Skeletal muscle satellite cell (primary cell): ENCODE results near the gene ILK.

ENCODE experiments used
- H3K27me3 ChIP-seq: 2 replicates; pipeline ENCODE4 v1.7.0; 2013; ENCODE audit warnings: low read length; ENCODE audit not compliant: control insufficient read depth, insufficient read depth
- H3K36me3 ChIP-seq: 2 replicates; pipeline ENCODE4 v1.7.0; 2013; ENCODE audit warnings: mild to moderate bottlenecking, control low read depth, low read length; ENCODE audit not compliant: insufficient read depth
- H3K4me1 ChIP-seq: 2 replicates; pipeline ENCODE4 v1.7.0; 2013; ENCODE audit warnings: low read length; ENCODE audit not compliant: control insufficient read depth, insufficient read depth
- H3K4me2 ChIP-seq: 2 replicates; pipeline ENCODE4 v1.7.0; 2013; ENCODE audit warnings: mild to moderate bottlenecking, low read length
- H3K4me3 ChIP-seq: 2 replicates; pipeline ENCODE4 v1.7.0; 2013; ENCODE audit warnings: low read length
- H3K9ac ChIP-seq: 2 replicates; pipeline ENCODE4 v1.7.0; 2013; ENCODE audit warnings: mild to moderate bottlenecking, low read depth, low read length, moderate library complexity
- H3K9me3 ChIP-seq: replicated peaks from 2 replicates; pipeline ENCODE4 v1.7.0; 2013; ENCODE audit warnings: mild to moderate bottlenecking, control low read depth, low read length

The ILK gene

DNA sequence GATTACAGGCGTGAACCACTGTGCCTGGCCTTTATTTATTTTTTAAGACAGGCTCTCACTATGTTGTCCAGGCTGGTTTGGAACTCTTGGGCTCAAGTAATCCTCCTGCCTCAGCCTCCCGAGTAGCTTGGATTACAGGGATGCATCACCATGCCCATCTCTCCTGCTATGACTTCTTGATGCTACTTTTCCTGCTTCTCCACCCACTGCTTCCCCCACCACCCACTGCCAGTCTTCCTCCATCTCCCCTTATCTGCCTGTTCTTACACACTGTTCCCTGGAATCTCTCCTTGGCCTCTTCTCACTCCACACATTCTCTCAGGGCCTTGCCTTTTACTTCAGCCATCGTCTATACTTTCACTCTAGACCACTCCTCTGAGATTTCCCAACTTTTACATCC is 32.9 kb downstream of the ILK start:
- no peak overlapping the region for H3K4me2 ChIP-seq
- no peaks in the 10 kb centered on the region for H3K36me3 ChIP-seq
- no peak overlapping the region for H3K9ac ChIP-seq
- H3K4me3 ChIP-seq = no peak overlapping the region
- H3K27me3 ChIP-seq = no peaks in the 10 kb centered on the region
- H3K9me3 ChIP-seq = no peaks in the 10 kb centered on the region
- peaks cover 23% of the 10 kb centered on the region for H3K4me1 ChIP-seq

GRCh38 chr11:6637871-6638270 is 34.3 kb downstream of the ILK start:
- peak overlapping the region; percentile 8 for H3K4me2 ChIP-seq
- no peaks in the 10 kb centered on the region for H3K9me3 ChIP-seq
- no peak overlapping the region for H3K4me3 ChIP-seq
- H3K4me1 ChIP-seq = peaks cover 23% of the 10 kb centered on the region
- H3K36me3 ChIP-seq = no peaks in the 10 kb centered on the region
- peaks cover 4% of the 10 kb centered on the region for H3K27me3 ChIP-seq
- no peak overlapping the region for H3K9ac ChIP-seq

DNA sequence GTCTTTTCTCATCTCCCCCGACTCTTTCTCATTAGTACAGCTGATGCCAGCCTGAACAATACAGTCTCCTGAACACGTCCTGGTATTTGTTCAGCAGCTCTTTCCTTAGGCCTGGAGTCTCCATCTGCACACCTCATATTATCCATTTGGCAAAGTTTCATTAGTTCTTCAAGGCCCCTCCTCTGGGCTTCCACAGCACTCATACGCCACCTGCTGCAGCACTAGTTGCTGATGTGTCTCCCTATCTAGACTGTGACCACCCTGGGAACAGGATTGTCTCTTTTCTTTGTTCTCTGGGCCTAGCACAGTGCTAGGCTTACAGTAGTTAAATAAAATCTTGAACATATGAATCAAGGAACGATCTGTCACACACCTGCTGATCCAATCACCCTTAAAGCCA is 34.9 kb downstream of the ILK start:
- no peaks in the 10 kb centered on the region for H3K9me3 ChIP-seq
- H3K4me1 ChIP-seq = peaks cover 23% of the 10 kb centered on the region
- H3K9ac ChIP-seq = no peak overlapping the region
- H3K27me3 ChIP-seq = peaks cover 9% of the 10 kb centered on the region
- H3K36me3 ChIP-seq = no peaks in the 10 kb centered on the region
- H3K4me3 ChIP-seq = no peak overlapping the region
- H3K4me2 ChIP-seq = no peak overlapping the region

DNA sequence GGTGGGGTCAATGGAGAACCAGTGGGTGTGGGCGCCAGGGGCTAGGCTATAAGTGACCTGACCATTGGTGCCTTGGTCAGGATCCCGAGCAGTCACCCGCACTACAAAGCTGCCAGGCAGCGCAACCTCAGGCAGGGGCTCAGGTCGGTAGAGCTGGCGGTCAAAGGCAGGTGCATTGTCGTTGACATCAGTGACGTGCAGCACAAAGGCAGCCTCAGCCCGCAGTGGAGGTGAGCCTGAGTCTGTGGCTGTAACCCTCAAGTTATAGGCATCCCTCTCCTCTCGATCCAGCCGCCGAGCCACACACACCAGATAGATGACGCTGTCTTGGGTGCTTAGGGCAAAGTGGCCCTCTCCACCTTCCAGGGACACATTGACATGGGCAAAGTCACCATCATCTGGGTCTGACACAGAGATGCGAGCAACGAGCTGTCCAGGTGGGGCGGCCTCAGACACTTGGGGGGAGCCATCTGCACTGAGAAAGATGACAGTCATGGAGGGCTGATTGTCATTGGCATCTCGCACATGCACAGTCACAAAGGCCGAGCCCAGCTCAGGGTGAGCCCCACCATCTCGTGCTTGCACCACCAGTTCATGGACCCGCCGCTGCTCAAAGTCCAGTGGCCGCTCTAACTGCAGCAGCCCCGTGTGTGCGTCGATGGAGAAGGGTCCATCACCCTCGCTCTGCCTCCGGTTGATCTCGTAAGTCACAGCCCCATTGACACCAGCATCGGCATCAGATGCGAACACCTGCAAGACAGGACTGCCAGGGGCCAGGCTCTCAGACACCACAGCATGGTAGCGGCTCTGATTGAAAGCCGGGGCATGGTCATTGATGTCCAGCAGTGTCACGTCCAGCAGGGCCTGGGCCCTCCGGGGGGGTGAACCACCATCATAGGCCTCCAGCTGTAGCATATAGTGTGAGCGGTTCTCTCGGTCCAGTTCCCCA is 36.7 kb downstream of the ILK start:
- Histone ChIP-seq H3K9me3 (no peaks in the 10 kb centered on the region), H3K9ac (no peak overlapping the region), H3K4me3 (no peak overlapping the region), H3K27me3 (peaks cover 28% of the 10 kb centered on the region), H3K36me3 (no peaks in the 10 kb centered on the region), H3K4me2 (no peak overlapping the region), H3K4me1 (peaks cover 19% of the 10 kb centered on the region)

DNA sequence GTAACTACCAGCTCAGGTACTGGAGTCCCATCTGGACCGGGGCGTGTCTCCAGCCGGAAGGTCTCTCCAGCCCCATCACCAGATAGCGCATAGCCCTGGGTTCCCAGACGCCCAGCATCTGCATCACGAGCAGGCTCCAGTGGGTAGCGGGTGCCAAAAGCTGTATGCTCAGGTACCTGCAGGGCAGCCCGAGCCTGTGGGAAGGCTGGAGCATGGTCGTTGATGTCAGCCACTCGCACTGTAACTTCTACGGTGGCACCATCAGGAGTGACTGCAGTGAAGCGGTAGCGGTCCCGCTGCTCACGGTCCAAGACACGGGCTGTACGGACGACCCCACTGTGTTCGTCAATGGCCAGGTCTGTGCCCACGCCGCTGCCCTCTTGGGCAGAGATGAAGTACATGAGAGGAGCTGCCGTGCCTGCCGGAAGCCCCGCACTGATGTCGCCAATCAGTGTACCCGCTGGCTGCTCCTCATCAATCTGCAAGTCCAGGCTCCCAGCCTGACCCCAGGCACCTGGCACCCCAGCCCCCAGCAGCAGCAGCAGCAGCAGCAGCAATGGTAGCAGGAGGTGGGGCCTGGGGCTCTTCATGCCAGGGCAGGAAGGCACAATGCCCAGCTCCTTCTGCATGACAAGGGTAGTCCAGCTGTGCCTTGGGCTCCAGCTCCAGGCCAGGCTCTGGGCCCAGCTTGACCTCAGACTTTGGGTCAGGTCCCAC is 37.6 kb downstream of the ILK start:
- no peaks in the 10 kb centered on the region for H3K36me3 ChIP-seq
- H3K9ac ChIP-seq = no peak overlapping the region
- no peaks in the 10 kb centered on the region for H3K9me3 ChIP-seq

DNA sequence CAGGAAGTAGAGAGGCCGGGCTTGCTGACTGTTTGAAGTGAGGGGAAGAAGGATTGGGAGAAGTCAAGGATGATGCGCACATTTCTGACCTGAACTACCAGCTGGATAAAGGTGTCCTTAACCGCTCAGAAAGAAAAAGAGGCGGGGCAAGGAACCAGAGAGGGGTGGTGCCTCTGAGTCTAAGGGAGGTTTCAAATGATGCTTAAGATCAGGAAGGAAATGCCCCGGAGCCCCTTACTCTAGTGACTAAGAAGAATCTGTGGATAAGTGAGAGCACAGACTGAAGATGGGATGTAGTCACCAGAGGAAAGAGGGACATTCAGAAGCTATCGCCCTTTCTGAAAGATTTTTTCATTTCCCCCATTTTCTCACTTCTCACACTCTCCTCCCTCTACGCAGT is 39.4 kb downstream of the ILK start:
- H3K27me3 ChIP-seq = peaks cover 34% of the 10 kb centered on the region
- no peak overlapping the region for H3K9ac ChIP-seq
- H3K4me1 ChIP-seq = peaks cover 26% of the 10 kb centered on the region
- no peak overlapping the region for H3K4me3 ChIP-seq
- H3K9me3 ChIP-seq = no peaks in the 10 kb centered on the region
- H3K4me2 ChIP-seq = no peak overlapping the region
- H3K36me3 ChIP-seq = no peaks in the 10 kb centered on the region

More for the DNA sequence above, 37.6 kb downstream of the ILK start:
- peaks cover 19% of the 10 kb centered on the region for H3K4me1 ChIP-seq
- no peak overlapping the region for H3K4me2 ChIP-seq
- no peak overlapping the region for H3K4me3 ChIP-seq
- H3K27me3 ChIP-seq = peaks cover 29% of the 10 kb centered on the region

DNA sequence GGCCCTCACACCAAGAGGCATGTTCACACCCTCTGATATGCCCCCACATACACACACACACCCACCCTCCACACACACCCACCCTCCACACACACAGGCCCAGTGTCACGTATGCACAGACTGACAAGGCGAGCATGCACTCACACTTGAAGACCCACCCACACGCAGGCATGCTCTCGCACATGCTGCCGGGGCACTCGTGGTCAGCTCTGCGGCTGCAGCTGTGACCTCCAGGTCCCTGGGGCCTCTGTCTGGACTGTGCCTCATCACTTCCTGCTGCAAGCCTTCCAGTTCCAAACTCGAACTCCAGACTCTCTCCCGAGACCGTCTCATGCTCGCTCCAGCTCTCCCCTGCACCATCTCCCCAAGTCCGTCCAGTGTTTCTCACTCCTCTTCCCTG is 42.5 kb downstream of the ILK start:
- Histone ChIP-seq H3K9ac (no peak overlapping the region), H3K36me3 (no peaks in the 10 kb centered on the region), H3K4me1 (peaks cover 20% of the 10 kb centered on the region), H3K27me3 (peaks cover 64% of the 10 kb centered on the region), H3K4me3 (peak overlapping the region; percentile 1), H3K4me2 (peak overlapping the region; percentile 21), H3K9me3 (no peaks in the 10 kb centered on the region)

DNA sequence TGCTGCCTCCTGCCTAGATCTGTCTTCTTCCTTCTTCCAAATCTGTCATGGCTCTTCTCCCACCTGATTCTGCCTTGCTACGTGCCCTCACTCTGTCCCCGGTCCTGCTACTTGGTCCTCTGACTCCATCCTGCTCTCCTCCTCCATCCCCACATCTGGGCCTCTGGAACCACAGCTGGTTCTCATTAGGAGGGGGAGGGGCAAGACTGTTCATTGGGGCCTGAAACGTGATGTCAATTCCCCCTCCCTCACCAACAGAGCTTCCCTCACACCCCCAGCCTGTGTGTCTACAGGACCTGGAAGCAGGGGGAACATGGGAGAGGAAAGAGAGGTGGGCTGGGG is 43.0 kb downstream of the ILK start:
- Histone ChIP-seq H3K27me3 (peaks cover 67% of the 10 kb centered on the region), H3K4me3 (peak overlapping the region; percentile 1), H3K4me2 (peak overlapping the region; percentile 21), H3K9me3 (no peaks in the 10 kb centered on the region), H3K4me1 (peaks cover 20% of the 10 kb centered on the region), H3K9ac (no peak overlapping the region), H3K36me3 (no peaks in the 10 kb centered on the region)

DNA sequence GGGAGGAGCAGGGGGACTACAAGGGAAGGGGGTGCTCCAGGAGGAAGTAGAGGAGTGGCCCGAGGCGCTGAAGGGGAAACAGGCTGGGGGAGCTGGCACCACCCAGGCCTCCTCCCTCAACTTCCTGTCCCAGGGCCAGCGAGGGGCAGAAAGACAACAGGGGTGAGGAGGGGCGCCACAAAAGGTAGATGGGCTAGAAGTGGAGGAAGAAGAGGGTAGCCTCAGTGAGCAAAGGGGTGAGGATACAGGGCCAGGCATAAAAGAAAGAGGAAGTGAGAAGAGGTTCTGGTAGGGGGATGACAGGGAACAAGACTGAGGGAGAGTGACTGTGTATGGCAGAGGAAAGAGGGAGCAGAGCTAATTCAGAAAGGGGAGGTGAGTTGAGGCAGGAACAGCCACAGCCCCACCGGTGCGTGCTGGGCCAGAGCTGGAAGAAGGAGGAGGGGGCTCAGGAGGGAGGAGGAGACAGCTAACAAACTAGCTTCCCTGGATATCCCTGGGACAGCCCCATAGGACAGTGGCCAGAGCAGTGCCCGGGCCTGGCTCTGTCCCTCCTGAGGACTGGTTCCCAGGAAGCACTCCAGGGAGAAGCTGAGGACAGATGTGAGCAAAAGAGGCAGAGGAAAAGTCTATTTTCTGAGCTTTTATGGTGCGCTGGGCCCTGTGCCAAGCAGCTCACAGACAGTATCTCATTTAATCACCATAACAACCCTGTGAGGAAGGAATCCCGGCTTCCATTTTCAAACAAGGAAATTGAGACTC is 43.5 kb downstream of the ILK start:
- no peaks in the 10 kb centered on the region for H3K9me3 ChIP-seq
- H3K4me2 ChIP-seq = no peak overlapping the region
- H3K27me3 ChIP-seq = peaks cover 72% of the 10 kb centered on the region
- no peak overlapping the region for H3K9ac ChIP-seq
- H3K4me1 ChIP-seq = peaks cover 20% of the 10 kb centered on the region
- no peaks in the 10 kb centered on the region for H3K36me3 ChIP-seq
- H3K4me3 ChIP-seq = no peak overlapping the region

DNA sequence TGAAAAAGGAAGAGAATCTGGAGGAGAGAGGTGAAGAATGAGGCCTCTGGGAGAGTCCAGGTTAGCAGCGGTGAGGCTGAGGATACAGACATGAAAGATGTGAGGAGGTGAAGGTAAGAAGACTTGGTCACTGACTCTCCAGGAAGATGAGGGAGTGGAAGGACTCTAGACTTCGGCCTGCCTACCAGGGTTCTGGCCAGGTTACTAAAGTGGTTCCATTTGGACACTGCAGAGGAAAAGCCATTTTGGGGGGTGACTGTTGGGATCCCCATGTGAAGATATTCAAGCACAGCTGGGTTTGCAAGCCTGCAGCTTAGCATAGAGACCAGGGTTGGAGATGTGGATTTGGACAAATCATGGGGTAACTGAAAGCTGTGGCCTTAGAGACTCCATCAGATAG is 44.3 kb downstream of the ILK start:
- no peak overlapping the region for H3K9ac ChIP-seq
- peaks cover 76% of the 10 kb centered on the region for H3K27me3 ChIP-seq
- H3K4me1 ChIP-seq = peaks cover 20% of the 10 kb centered on the region
- H3K4me3 ChIP-seq = no peak overlapping the region
- H3K9me3 ChIP-seq = no peaks in the 10 kb centered on the region
- H3K36me3 ChIP-seq = no peaks in the 10 kb centered on the region
- H3K4me2 ChIP-seq = no peak overlapping the region

DNA sequence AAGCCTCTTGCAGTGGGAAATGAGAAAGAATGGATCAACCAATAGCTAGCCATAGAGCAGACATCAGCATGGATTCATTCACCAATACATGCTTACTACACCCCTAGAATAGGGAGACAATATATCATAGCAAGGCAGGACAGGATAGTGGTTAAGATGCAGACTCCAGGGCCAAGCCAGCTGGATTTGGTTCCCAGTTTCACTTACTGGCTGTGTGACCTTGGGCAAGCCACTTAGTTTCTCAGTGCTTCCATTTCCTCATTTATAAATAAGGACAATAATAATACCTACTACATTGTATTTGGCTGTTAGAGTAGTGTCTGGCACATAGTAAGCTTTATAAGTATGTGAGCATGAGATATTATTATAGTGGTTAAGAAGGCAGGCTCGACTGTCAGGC is 44.9 kb downstream of the ILK start:
- no peaks in the 10 kb centered on the region for H3K36me3 ChIP-seq
- H3K4me3 ChIP-seq = no peak overlapping the region
- H3K9ac ChIP-seq = no peak overlapping the region
- H3K4me1 ChIP-seq = peaks cover 20% of the 10 kb centered on the region
- H3K4me2 ChIP-seq = no peak overlapping the region
- peaks cover 76% of the 10 kb centered on the region for H3K27me3 ChIP-seq
- no peaks in the 10 kb centered on the region for H3K9me3 ChIP-seq
